K562 (cell line): ENCODE data around the gene CHST1. TPM values are rescaled to one million over a fixed set of nuclear protein-coding genes. Genes with fewer than 3 reads are reported as not detected.

Source experiments
- ARID3A ChIP-seq: IDR thresholded peaks from 2 replicates; pipeline ENCODE4 v1.6.1; 2012; ENCODE audit warnings: low read depth, low read length, improper control_type of control experiment, borderline replicate concordance
- CCNT2 ChIP-seq: IDR thresholded peaks from 2 replicates; pipeline ENCODE4 v1.6.1; 2011; ENCODE audit warnings: borderline replicate concordance, low read depth, mild to moderate bottlenecking, moderate library complexity, mixed read lengths, low read length; ENCODE audit not compliant: insufficient read length; ENCODE audit errors: extremely low read depth
- EP300 ChIP-seq: IDR thresholded peaks from 2 replicates; pipeline ENCODE4 v1.6.1; 2012; ENCODE audit warnings: low read length, improper control_type of control experiment
- NR2C2 ChIP-seq, 2 experiments: fragments of 200-800 bp in 1 of 2; sonication (Bioruptor generic) in 1 of 2; sonication (generic) in 1 of 2; formaldehyde crosslinking in 1 of 2; IDR thresholded peaks; 2 replicates each; pipeline versions ENCODE4 v1.6.1 to v1.8.0; 2016 to 2022; ENCODE audit warnings: mild to moderate bottlenecking in 1 of 2, missing compliant biosample characterization in 1 of 2, missing genetic modification characterization in 1 of 2, missing genetic modification reagents in 1 of 2
- RBM15 ChIP-seq: fragments of 200-400 bp; formaldehyde crosslinking; IDR thresholded peaks from 2 replicates; pipeline ENCODE4 v1.6.1; 2018; ENCODE audit warnings: mild to moderate bottlenecking, low read length, moderate library complexity; ENCODE audit not compliant: insufficient read depth
- TAF7 ChIP-seq: fragments of 450-650 bp; IDR thresholded peaks from 2 replicates; pipeline ENCODE4 v1.6.1; 2016; ENCODE audit warnings: missing genetic modification characterization, missing compliant biosample characterization
- TFAM ChIP-seq: fragments of 250-450 bp; sonication (Bioruptor Pico); conservative IDR thresholded peaks from 2 replicates; pipeline ENCODE4 v1.5.0; 2021; ENCODE audit warnings: mild to moderate bottlenecking, moderate library complexity
- THRB ChIP-seq: fragments of 450-650 bp; formaldehyde crosslinking; conservative IDR thresholded peaks from 2 replicates; pipeline ENCODE4 v1.4.0; 2022; ENCODE audit warnings: mild to moderate bottlenecking, missing genetic modification characterization
- ZHX1 ChIP-seq: fragments of 150-350 bp; conservative IDR thresholded peaks from 2 replicates; pipeline ENCODE4 v1.6.1; 2014; ENCODE audit warnings: low read length
- ZNF217 ChIP-seq: sonication (generic); formaldehyde crosslinking; IDR thresholded peaks from 2 replicates; pipeline ENCODE4 v1.8.0; 2022; ENCODE audit warnings: mild to moderate bottlenecking, missing genetic modification reagents
- ZNF512 ChIP-seq: IDR thresholded peaks from 2 replicates; pipeline ENCODE4 v1.6.1; 2016; ENCODE audit warnings: missing genetic modification characterization, missing compliant biosample characterization
- polyA plus RNA-seq, 8 experiments: library from polyadenylated mRNA; depleted of rRNA in 4 of 8; stranded (reverse) in 5 of 8; unstranded in 3 of 8; fragments of >200 nt; fragmentation: Nextera tagmentation in 2 of 8; fragmentation: Illumina TruSeq in 1 of 8; extraction: Ambion mirVana in 2 of 8; extraction: Trizol in 1 of 8; gene quantifications; 2 replicates each; pipeline versions ENCODE4 v1.2.1 to v1.2.3, GENCODE V29; 2011 to 2014; ENCODE audit warnings: inconsistent platforms in 1 of 8, missing spikeins in 1 of 8
- total RNA-seq, 7 experiments: library from RNA; depleted of rRNA in 6 of 7; stranded (reverse); fragments of >200 nt in 6 of 7; fragmentation: Illumina TruSeq in 2 of 7; extraction: Trizol in 2 of 7; gene quantifications; 2 replicates each; pipeline versions ENCODE4 v1.2.1 to v1.2.3, GENCODE V29; 2011 to 2021; ENCODE audit warnings: low replicate concordance in 1 of 7

CHST1 gene
- total and polyA plus RNA-seq, 9 of the 15 experiments (the other 6 are each of a cell fraction or from before 2014, with no cell fraction given): 0.04 to 0.32 (median 0.18) TPM; not detected in 4

GRCh38 chr11:45610627-45611026 is 54.8 kb downstream of the CHST1 start (continued):
- no peak for TF ChIP-seq ARID3A
- TF ChIP-seq EP300: no peak
- no peak for TF ChIP-seq THRB
- TF ChIP-seq ZNF512 (tag): no peak
- no peak for TF ChIP-seq CCNT2
- TF ChIP-seq TAF7: no peak
- no peak for TF ChIP-seq ZHX1
- TF ChIP-seq RBM15: no peak
- TF ChIP-seq NR2C2 (CRISPR knock-in tag; IDR thresholded peaks at IDR 0.05): no peak
- no peak for TF ChIP-seq NR2C2 (tag; IDR thresholded peaks at IDR 0.05)
- TF ChIP-seq TFAM (CRISPR knock-in tag): no peak
- TF ChIP-seq ZNF217 (CRISPR knock-in tag): no peak
